GM18526 (cell line): ENCODE measurements around the gene SLC5A1.

Experiments
- POLR2A ChIP-seq: IDR thresholded peaks from 3 replicates; pipeline ENCODE4 v1.6.1; 2011; ENCODE audit not compliant: insufficient read length; ENCODE audit errors: extremely low read depth

The SLC5A1 gene

GRCh38 chr22:32037236-32037635 lies 5.8 kb upstream of the SLC5A1 start:
- TF ChIP-seq POLR2A: no peak

- no peak for TF ChIP-seq POLR2A
Measured at GRCh38 chr22:32040324-32040904, 2.6 kb upstream of the SLC5A1 start.

- TF ChIP-seq POLR2A: no peak
Measured at GRCh38 chr22:32043391-32043790, 330 bp downstream of the SLC5A1 start.

DNA sequence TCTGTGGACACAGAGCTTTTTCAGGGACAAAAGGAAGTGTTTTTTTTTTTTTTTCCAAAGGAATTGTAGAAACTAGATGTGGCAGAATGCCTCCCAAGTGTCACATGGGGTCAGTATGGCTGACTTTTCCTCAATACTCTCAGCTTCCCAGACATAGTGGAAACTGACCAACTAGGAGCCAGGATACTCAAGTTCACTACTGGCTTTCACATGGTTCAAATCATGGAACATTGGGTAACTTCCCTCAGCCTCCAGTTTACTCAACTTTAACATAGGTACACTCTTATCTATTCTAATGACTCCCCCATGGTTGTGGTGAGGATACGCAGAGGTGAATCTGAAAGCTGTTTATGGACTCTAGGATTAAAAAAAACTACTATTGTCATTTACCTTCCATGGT lies 1.4 kb downstream of the SLC5A1 start:
- no peak for TF ChIP-seq POLR2A

DNA sequence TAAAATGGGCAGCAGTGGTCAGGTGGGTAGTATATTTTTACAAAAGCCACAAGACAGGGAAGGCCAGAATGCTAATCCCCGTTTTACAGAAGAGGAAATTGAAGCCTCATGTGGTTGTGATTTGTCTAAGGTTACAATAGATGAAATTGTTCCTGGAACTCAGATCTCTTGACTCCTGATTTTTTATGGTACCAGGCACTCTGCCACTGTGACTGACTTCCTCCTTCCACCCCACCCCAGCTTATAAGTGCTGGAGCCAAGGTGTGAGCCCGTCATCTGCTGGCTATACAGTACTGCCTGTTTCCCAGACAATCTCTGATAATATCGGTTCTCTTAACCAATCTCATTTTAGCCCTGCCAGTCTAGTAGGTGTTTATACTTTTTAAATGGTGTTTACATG lies 1.9 kb downstream of the SLC5A1 start:
- TF ChIP-seq POLR2A: no peak

GRCh38 chr22:32048069-32048468 lies 5.0 kb downstream of the SLC5A1 start:
- TF ChIP-seq POLR2A: no peak

GRCh38 chr22:32050678-32051515 lies 7.8 kb downstream of the SLC5A1 start:
- TF ChIP-seq POLR2A: no peak

GRCh38 chr22:32052244-32052643 lies 9.2 kb downstream of the SLC5A1 start:
- no peak for TF ChIP-seq POLR2A

- TF ChIP-seq POLR2A: no peak
Measured at GRCh38 chr22:32052936-32053791, 10.1 kb downstream of the SLC5A1 start.

- TF ChIP-seq POLR2A: no peak
Measured at GRCh38 chr22:32055069-32055468, 12.0 kb downstream of the SLC5A1 start.

DNA sequence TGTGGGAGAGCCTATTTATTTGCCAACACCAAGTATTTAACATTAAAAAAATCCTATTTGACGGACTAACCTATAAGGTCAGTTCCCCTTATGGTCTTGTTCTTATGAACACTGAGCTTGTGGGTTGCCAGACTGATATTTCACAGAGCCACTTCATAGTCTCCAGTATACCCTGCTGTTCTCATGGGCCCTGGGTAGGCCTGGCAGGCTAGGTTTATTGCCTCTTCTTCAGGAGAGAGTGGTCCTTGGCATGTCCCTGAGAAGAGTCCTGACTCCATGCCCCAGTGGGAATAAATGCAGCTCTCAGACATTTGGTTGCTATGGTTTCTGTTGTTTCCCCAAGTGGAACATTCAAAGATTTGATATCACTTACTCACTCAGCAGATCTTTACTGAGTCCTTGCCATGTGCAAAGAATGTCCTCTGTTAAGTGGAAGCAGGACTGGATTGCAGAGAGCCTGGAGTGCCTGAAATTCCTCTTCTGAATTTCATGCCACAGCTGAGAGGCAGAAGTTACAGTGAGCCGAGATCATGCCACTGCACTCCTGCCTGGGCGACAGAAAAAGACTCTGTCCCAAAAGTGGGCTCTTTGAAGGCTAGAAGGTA lies 15.7 kb downstream of the SLC5A1 start:
- TF ChIP-seq POLR2A: no peak

DNA sequence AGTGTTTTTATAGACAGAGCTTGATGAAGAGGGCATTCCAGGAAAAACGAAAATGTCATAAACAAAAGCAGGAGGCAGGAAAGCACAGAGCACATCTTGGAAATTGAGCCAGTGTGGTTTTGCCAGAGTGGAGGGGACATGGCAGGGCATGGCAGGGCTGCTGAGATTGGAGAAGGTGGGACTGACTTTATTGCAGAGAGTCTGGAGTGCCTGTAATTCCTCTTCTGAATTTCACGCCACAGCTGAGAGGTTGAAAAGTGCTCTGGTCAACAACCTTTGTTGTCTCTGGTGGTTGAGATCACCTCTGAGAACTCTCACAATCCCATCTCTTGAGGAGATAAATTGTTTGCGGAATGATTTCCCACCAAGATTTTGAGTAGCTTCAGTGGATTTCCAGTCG lies 16.4 kb downstream of the SLC5A1 start:
- no peak for TF ChIP-seq POLR2A

DNA sequence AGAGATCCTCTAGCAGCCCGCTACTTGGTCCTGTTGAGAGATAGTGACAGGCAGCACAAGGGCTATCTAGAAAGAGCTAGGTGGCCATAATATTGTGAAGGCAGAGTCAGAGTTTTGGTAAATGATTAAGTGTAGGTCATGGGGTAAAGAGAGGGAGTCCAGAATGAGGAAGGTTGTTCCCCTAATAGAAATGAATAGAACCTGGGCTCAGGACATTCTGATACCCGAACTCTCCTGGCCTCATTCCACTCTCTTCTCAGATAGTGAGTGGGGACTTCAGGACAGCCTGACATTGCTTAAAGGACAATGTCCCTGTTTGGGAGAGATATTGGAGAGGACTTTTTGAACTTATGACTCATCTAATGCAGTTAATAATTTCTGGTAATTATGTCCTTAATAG lies 20.6 kb downstream of the SLC5A1 start:
- no peak for TF ChIP-seq POLR2A

- no peak for TF ChIP-seq POLR2A
Measured at GRCh38 chr22:32066820-32067219, 23.8 kb downstream of the SLC5A1 start.

- TF ChIP-seq POLR2A: no peak
Measured at GRCh38 chr22:32067613-32068012, 24.6 kb downstream of the SLC5A1 start.
